Right atrium auricular region (tissue), 2 donors: Measurements from ENCODE around the gene BOD1L2. TPM values are rescaled to one million over a fixed set of nuclear protein-coding genes. Genes with fewer than 3 reads are reported as not detected.

Source experiments
- DNase-seq: peaks from one replicate; pipeline ENCODE4 v3.0.0-alpha.2; 2019; ENCODE audit warnings: low spot score
- H3K27ac ChIP-seq, 2 donors: fragments of 200-600 bp; sonication (generic); 1 replicate in 1 of 2; 2 replicates in 1 of 2; pipeline ENCODE4 v1.5.1; 2016 to 2019
- H3K27me3 ChIP-seq, 2 donors: fragments of 200-600 bp; sonication (generic); one replicate each; pipeline versions ENCODE4 v1.5.1 to v1.6.0; 2017 to 2019
- H3K36me3 ChIP-seq: fragments of 200-600 bp; sonication (generic); one replicate; pipeline ENCODE4 v1.5.1; 2016
- H3K4me1 ChIP-seq, 2 donors: fragments of 200-600 bp; sonication (generic); one replicate each; pipeline versions ENCODE4 v1.5.1 to v1.6.0; 2017 to 2019
- H3K4me3 ChIP-seq, 2 donors: fragments of 200-600 bp; sonication (generic); 1 replicate in 1 of 2; 2 replicates in 1 of 2; pipeline ENCODE4 v1.5.1; 2017 to 2019; ENCODE audit warnings: mild to moderate bottlenecking in 1 of 2, moderate library complexity in 1 of 2
- H3K9me3 ChIP-seq, 2 donors: fragments of 200-600 bp; sonication (generic); one replicate each; pipeline ENCODE4 v1.5.1; 2019
- CTCF ChIP-seq, 2 donors: fragments of 200-600 bp; sonication (generic); IDR thresholded peaks; one replicate each; pipeline ENCODE4 v1.5.1; 2019; ENCODE audit warnings: antibody characterized with exemption in 2 of 2
- total RNA-seq, 2 donors: library from RNA; depleted of rRNA; stranded (reverse); fragments of >200 nt; gene quantifications; one replicate each; pipeline ENCODE4 v1.1.0, GENCODE V29; 2016

BOD1L2 gene
- total RNA-seq, 2 donors from 2014 or later, result not detected

- no peaks in the 10 kb centered on the region for H3K4me1 ChIP-seq
- H3K27ac ChIP-seq, result no peak overlapping the region
- no peak overlapping the region for H3K4me3 ChIP-seq
- H3K27me3 ChIP-seq, result no peaks in the 10 kb centered on the region
- H3K9me3 ChIP-seq, result no peaks in the 10 kb centered on the region
- TF ChIP-seq CTCF (IDR thresholded peaks at IDR 0.05), result no peak
- H3K36me3 ChIP-seq, result no peaks in the 10 kb centered on the region
- no peak for DNase-seq
Measured at GRCh38 chr18:57194622-57195021, 47.7 kb downstream of the BOD1L2 start.

- H3K27me3 ChIP-seq, result no peaks in the 10 kb centered on the region
- no peaks in the 10 kb centered on the region for H3K4me1 ChIP-seq
- no peaks in the 10 kb centered on the region for H3K9me3 ChIP-seq
- no peak overlapping the region for H3K4me3 ChIP-seq
- DNase-seq, result no peak
- no peak for TF ChIP-seq CTCF (IDR thresholded peaks at IDR 0.05)
- no peak overlapping the region for H3K27ac ChIP-seq
- no peaks in the 10 kb centered on the region for H3K36me3 ChIP-seq
Measured at GRCh38 chr18:57195341-57195740, 48.5 kb downstream of the BOD1L2 start.

- no peaks in the 10 kb centered on the region for H3K4me1 ChIP-seq
- no peaks in the 10 kb centered on the region for H3K36me3 ChIP-seq
- no peak overlapping the region for H3K27ac ChIP-seq
- DNase-seq, result no peak
- no peaks in the 10 kb centered on the region for H3K27me3 ChIP-seq
- TF ChIP-seq CTCF (IDR thresholded peaks at IDR 0.05), result no peak
- no peak overlapping the region for H3K4me3 ChIP-seq
- H3K9me3 ChIP-seq, result no peaks in the 10 kb centered on the region
Measured at GRCh38 chr18:57197261-57197660, 50.4 kb downstream of the BOD1L2 start.

GRCh38 chr18:57198073-57198472, 51.2 kb downstream of the BOD1L2 start:
- Histone ChIP-seq H3K27ac (no peak overlapping the region), H3K36me3 (no peaks in the 10 kb centered on the region), H3K9me3 (no peaks in the 10 kb centered on the region), H3K4me3 (no peak overlapping the region), H3K4me1 (no peaks in the 10 kb centered on the region), H3K27me3 (no peaks in the 10 kb centered on the region)
- DNase-seq, result no peak
- no peak for TF ChIP-seq CTCF (IDR thresholded peaks at IDR 0.05)

Other genes with a start within 250 kb of the BOD1L2 start
- not detected for gene ST8SIA3, start 205.5 kb downstream of the BOD1L2 start, total RNA-seq